GM06990 (cell line): ENCODE results near the gene CMTM8.
"Not testable (repeated sequence)": the region's sequence is repeated elsewhere in the genome, so short reads cannot be mapped to it uniquely, and the experiment has no call there.

Experiments
- DNase-seq: peaks from one replicate; pipeline ENCODE4 v3.0.0-alpha.2; 2011; ENCODE audit not compliant: insufficient read length; ENCODE audit errors: extremely low read depth
- H3K27me3 ChIP-seq: replicated peaks from 2 replicates; pipeline ENCODE4 v1.6.0; 2011; ENCODE audit warnings: low read length; ENCODE audit not compliant: control insufficient read depth, insufficient read depth
- H3K36me3 ChIP-seq: 2 replicates; pipeline ENCODE4 v1.5.1; 2011; ENCODE audit warnings: low read length; ENCODE audit not compliant: control insufficient read depth, insufficient read depth
- H3K4me3 ChIP-seq: replicated peaks from 2 replicates; pipeline ENCODE4 v1.5.1; 2011; ENCODE audit warnings: low read depth, mild to moderate bottlenecking, control low read depth, low read length
- TF ChIP-seq, protein P1 (sequence below): IDR thresholded peaks from 2 replicates; pipeline ENCODE4 v1.5.1; 2011; ENCODE audit warnings: low read length, control low read depth, mild to moderate bottlenecking, inconsistent platforms; ENCODE audit not compliant: insufficient read depth, poor library complexity, severe bottlenecking

CMTM8 gene

DNA sequence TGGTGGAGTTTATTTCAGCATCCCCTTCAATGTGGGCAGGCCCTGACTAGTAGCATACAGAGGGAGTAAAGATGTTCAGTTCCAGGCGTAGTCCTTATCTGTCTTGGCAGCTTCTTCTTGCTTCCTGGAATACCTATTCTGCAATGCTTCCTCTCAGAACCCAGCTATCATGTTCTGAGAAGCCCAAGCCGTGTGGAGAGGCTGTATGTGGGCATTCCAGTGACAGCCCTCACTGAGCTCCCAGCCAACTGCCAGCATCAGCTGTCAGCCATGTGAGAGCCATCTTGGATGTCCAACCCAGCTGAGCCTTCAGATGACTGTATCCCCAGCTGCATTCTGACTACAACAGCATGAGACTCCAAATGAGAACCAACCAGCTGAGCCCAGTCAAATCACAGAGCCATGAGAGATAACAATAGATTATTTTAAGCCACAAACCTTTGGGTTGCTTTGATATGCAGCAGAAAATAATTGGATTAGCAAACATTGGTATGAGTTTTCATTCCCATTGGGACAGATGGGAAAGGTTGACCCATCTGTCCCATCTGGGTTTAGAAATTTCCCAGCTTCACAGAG is 144.7 kb downstream of the CMTM8 start:
- Histone ChIP-seq H3K4me3 (no peak overlapping the region), H3K36me3 (no peaks in the 10 kb centered on the region), H3K27me3 (peaks cover 2% of the 10 kb centered on the region)
- DNase-seq: no peak
- TF ChIP-seq, protein P1, sequence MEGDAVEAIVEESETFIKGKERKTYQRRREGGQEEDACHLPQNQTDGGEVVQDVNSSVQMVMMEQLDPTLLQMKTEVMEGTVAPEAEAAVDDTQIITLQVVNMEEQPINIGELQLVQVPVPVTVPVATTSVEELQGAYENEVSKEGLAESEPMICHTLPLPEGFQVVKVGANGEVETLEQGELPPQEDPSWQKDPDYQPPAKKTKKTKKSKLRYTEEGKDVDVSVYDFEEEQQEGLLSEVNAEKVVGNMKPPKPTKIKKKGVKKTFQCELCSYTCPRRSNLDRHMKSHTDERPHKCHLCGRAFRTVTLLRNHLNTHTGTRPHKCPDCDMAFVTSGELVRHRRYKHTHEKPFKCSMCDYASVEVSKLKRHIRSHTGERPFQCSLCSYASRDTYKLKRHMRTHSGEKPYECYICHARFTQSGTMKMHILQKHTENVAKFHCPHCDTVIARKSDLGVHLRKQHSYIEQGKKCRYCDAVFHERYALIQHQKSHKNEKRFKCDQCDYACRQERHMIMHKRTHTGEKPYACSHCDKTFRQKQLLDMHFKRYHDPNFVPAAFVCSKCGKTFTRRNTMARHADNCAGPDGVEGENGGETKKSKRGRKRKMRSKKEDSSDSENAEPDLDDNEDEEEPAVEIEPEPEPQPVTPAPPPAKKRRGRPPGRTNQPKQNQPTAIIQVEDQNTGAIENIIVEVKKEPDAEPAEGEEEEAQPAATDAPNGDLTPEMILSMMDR: no peak

DNA sequence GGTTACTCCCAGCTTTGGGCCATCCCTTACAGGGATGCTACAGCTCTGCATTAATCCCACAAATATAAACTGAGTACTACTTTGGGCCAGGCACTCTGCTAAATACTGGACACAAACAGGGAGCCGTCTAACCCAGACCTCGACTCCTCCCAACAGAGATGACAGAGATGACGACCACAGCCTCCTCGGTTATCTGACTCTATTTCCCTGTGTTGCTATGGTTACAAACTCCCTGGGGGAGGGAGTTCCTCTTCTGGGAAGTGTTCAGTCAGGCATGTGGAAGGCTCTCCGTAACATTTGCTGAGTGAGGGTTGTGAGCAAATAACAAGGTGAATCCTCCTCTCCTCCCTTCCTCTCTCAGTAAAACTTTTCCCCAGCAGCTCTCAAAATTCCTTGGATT is 146.5 kb downstream of the CMTM8 start:
- H3K27me3 ChIP-seq: peaks cover 2% of the 10 kb centered on the region
- DNase-seq: no peak
- H3K4me3 ChIP-seq: no peak overlapping the region
- TF ChIP-seq, protein P1: no peak
- no peaks in the 10 kb centered on the region for H3K36me3 ChIP-seq

DNA sequence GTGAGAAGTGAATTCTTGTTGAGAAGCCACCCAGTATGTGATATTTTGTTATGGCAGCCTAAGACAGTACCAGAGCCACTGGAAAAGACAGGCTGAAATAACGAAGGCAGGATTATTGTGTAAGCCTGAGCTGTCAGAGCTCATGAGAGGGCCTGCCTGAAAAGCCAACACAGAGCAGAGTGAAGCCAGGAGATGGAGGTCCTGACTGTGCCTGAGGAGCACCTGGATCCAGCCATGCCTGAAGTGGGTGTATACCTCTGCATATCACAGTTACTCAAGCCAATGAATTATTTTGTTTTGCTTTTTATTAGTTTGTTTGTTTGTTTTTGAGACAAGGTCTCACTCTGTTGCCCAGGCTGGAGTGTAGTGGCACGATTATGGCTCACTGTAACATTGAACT is 149.0 kb downstream of the CMTM8 start:
- DNase-seq: no peak
- TF ChIP-seq, protein P1: no peak
- Histone ChIP-seq H3K36me3 (no peaks in the 10 kb centered on the region), H3K27me3 (peaks cover 2% of the 10 kb centered on the region), H3K4me3 (no peak overlapping the region)

DNA sequence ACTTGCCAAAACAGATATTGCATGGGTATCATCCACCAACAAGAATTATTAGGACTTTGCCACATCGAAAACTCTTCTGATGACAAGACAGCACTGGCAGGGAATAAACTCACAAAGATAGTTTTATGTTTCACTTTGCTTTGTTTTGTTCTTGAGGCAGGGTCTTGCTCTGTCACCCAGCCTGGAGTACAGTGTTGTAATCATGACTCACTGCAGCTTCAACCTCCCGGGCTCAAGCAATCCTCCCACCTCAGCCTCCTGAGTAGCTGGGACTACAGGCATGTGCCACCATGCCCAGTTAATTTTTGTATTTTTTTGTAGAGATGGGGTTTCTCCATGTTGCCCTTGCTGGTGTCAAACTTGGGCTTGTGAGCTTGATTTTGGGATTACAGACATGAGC is 151.1 kb downstream of the CMTM8 start:
- H3K4me3 ChIP-seq, H3K27me3 ChIP-seq, H3K36me3 ChIP-seq, DNase-seq: not testable (repeated sequence)

DNA sequence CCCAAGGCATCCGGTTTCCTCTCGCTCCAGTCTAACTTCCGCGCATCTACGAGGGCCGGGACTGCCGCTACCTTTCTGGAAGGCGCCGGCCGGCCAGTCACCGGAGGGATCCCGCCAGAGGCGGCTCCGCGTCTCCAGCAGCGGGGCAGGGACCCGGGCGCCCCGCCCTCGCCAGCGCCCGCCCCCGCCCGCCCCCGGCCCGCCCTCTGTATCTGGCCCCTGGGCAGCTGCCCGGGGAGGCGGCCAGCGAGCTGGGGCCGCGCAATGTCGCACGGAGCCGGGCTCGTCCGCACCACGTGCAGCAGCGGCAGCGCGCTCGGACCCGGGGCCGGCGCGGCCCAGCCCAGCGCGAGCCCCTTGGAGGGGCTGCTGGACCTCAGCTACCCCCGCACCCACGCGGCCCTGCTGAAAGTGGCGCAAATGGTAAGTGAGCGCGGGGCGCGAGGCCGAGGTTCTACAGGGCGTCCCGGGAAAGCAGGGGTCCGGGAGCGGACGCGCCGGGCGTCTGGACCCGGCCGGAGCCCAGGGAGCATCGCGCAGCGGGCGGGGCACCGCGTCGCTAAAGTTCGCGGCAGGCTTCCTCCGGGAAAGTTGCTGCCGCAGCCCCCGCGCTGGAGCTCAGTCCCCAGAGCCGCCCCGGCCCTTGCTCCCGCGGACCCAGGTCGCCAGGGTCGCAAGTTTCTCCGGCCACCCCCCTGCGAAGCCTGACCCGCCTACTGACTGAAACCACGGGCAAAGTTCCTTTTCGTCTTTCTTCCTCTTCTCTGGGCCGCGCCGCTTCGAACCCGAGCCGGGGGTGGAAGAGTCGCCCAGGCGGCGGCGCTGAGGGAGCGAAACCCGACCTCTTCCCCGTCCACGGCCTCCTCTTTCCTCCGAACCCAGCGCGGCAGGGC is 153.4 kb downstream of the CMTM8 start, which contains the start of gene CMTM7:
Gene CMTM7, plus strand, starts transcription at position 211 of the 893 bp plus-strand sequence. Its CDS starts 54 bp downstream, at position 265.
- DNase-seq: peak; percentile 50
- Histone ChIP-seq H3K36me3 (no peaks in the 10 kb centered on the region), H3K4me3 (peak within 1 kb of the TSS; percentile 61), H3K27me3 (no peaks in the 10 kb centered on the region; the same call in 1 of the 2 replicates)
- TF ChIP-seq, protein P1: no peak

DNA sequence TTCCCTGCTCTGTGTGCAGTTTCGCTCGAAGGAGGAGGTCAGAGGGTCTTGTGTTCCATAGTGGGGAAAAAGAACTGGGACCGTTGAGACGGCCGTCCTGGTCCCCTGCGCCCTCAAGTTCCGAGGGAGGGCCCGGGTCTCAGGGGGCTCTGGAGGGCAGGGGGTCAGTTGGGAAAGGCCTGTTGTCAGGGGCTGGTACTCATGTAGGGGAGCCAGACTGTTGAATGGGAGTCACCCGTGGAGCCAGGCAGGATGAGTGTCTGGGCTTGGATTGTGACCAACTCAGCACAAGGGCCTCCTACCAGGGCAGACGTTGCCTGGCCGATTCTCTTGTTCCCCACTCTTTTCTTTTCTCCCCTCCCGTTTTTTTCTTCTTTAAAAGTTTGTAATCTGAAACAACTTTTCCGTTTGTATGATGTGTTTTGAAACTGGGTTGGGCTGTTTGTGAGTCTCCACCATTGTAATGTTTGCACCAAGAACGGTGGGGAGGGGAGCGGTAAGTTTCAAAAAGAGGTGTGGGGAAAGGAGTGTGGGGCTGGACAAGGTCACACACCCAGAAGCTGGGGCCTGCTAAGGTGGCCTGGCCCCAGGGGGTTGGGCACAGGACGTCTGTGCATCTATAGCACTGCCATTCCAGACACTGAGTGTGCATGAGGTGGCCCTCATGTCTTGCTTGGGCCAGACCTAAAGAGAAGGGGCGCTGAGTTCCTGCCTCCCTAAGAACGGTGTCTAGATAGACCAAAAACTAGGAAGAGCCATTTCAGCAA is 154.2 kb downstream of the CMTM8 start:
- Histone ChIP-seq H3K27me3 (no peaks in the 10 kb centered on the region; the same call in 1 of the 2 replicates), H3K4me3 (peak overlapping the region; percentile 61), H3K36me3 (no peaks in the 10 kb centered on the region)
- TF ChIP-seq, protein P1: no peak
- DNase-seq: no peak
